H1 (cell line): ENCODE results near the gene PCBP4. TPM values are rescaled to one million over a fixed set of nuclear protein-coding genes. Genes with fewer than 3 reads are reported as not detected.

Source experiments
- CTCF ChIA-PET: fragments of 300-600 bp; sonication (Branson Sonifier 250); formaldehyde crosslinking; loops from one replicate; lab custom pipeline; 2021; ENCODE audit not compliant: partially characterized antibody; lab: Charles Lee
- POLR2A ChIA-PET: fragments of 300-600 bp; sonication (Branson Sonifier 250); formaldehyde crosslinking; loops from one replicate; lab custom pipeline; 2021; ENCODE audit warnings: inconsistent platforms; ENCODE audit not compliant: partially characterized antibody; lab: Charles Lee
- DNase-seq, 2 experiments: peaks; one replicate each; pipeline versions ENCODE4 v3.0.0 to v3.0.0-alpha.2; 2010 to 2022; ENCODE audit warnings: low spot score in 2 of 2, low read depth in 1 of 2, mixed read lengths in 1 of 2
- FAIRE-seq: peaks from 2 replicates; lab custom pipeline; 2011; peaks lifted over from hg19 to GRCh38; lab: Jason Lieb, UNC
- H2AFZ ChIP-seq: 2 replicates; pipeline ENCODE4 v1.8.1; 2012; ENCODE audit warnings: low read length, inconsistent platforms
- H2AK5ac ChIP-seq: 2 replicates; pipeline ENCODE4 v1.6.1; 2013; ENCODE audit warnings: low read depth, low read length
- H2BK120ac ChIP-seq: replicated peaks from 2 replicates; pipeline ENCODE3; 2013; ENCODE audit warnings: low read depth, low read length, inconsistent platforms
- H2BK12ac ChIP-seq: 2 replicates; pipeline ENCODE4 v1.6.1; 2013; ENCODE audit warnings: low read depth, low read length
- H2BK15ac ChIP-seq: 2 replicates; pipeline ENCODE4 v1.6.1; 2013; ENCODE audit warnings: low read length
- H2BK20ac ChIP-seq: 2 replicates; pipeline ENCODE4 v1.6.1; 2013; ENCODE audit warnings: low read length
- H2BK5ac ChIP-seq: 2 replicates; pipeline ENCODE4 v1.6.1; 2013; ENCODE audit warnings: low read depth, low read length
- H3K14ac ChIP-seq: 2 replicates; pipeline ENCODE4 v1.6.1; 2013; ENCODE audit warnings: inconsistent platforms; ENCODE audit not compliant: insufficient read length
- H3K18ac ChIP-seq: 2 replicates; pipeline ENCODE4 v1.6.1; 2013; ENCODE audit warnings: low read length; ENCODE audit errors: extremely low read depth
- H3K23ac ChIP-seq: 2 replicates; pipeline ENCODE4 v1.6.1; 2013; ENCODE audit warnings: inconsistent platforms; ENCODE audit not compliant: insufficient read length
- H3K23me2 ChIP-seq: 2 replicates; pipeline ENCODE4 v1.6.1; 2013; ENCODE audit warnings: low read depth, low read length
- H3K27ac ChIP-seq: 2 replicates; pipeline ENCODE4 v1.6.1; 2011; ENCODE audit warnings: low read depth, low read length, inconsistent platforms
- H3K27me3 ChIP-seq, 4 experiments: replicated peaks in 1 of 4; 1 replicate in 1 of 4; 2 replicates in 3 of 4; pipeline versions ENCODE4 v1.6.1 to v1.8.1; 2011 to 2013; ENCODE audit warnings: low read length in 3 of 4, mild to moderate bottlenecking in 3 of 4, inconsistent platforms in 2 of 4, mixed read lengths in 2 of 4, moderate library complexity in 1 of 4; ENCODE audit not compliant: control insufficient read depth in 3 of 4, insufficient read depth in 3 of 4; ENCODE audit errors: extremely low read depth in 1 of 4
- H3K36me3 ChIP-seq, 4 experiments: 2 replicates each; pipeline versions ENCODE4 v1.6.1 to v1.8.1; 2011 to 2013; ENCODE audit warnings: mild to moderate bottlenecking in 4 of 4, low read length in 3 of 4, moderate library complexity in 2 of 4, control low read depth in 1 of 4, inconsistent platforms in 1 of 4; ENCODE audit not compliant: insufficient read depth in 4 of 4, control insufficient read depth in 2 of 4
- H3K4ac ChIP-seq: replicated peaks from 2 replicates; pipeline ENCODE3; 2013; ENCODE audit warnings: low read length, low read depth, mixed read lengths, inconsistent platforms; ENCODE audit not compliant: insufficient read length
- H3K4me1 ChIP-seq, 4 experiments: replicated peaks in 1 of 4; 1 replicate in 1 of 4; 2 replicates in 3 of 4; pipeline versions ENCODE4 v1.6.1 to v1.8.1; 2011 to 2013; ENCODE audit warnings: low read length in 3 of 4, inconsistent platforms in 2 of 4, mixed read lengths in 1 of 4; ENCODE audit not compliant: insufficient read depth in 4 of 4, control insufficient read depth in 3 of 4
- H3K4me2 ChIP-seq, 2 experiments: 2 replicates each; pipeline versions ENCODE4 v1.6.1 to v1.8.1; 2011 to 2013; ENCODE audit warnings: low read depth in 2 of 2, low read length in 2 of 2, control low read depth in 1 of 2, inconsistent platforms in 1 of 2, mild to moderate bottlenecking in 1 of 2; ENCODE audit not compliant: insufficient read depth in 1 of 2
- H3K4me3 ChIP-seq, 4 experiments: fragments of 200-600, 300-600 bp in 1 of 4; sonication (generic), shearing (Covaris generic), sonication (Bioruptor Twin) in 1 of 4; 2 replicates each; pipeline versions ENCODE4 v1.5.1 to v1.8.1; 2011 to 2016; ENCODE audit warnings: low read length in 4 of 4, low read depth in 3 of 4, control low read depth in 2 of 4, inconsistent platforms in 2 of 4, mild to moderate bottlenecking in 2 of 4, mixed read lengths in 1 of 4, moderate library complexity in 1 of 4; ENCODE audit not compliant: insufficient read depth in 2 of 4; ENCODE audit errors: extremely low read depth in 1 of 4
- H3K56ac ChIP-seq: replicated peaks from 2 replicates; pipeline ENCODE3; 2013; ENCODE audit warnings: low read depth, mild to moderate bottlenecking, mixed read lengths, low read length, inconsistent platforms; ENCODE audit not compliant: insufficient read length
- H3K79me1 ChIP-seq: 2 replicates; pipeline ENCODE4 v1.6.1; 2013; ENCODE audit warnings: low read depth, low read length, control low read depth
- H3K79me2 ChIP-seq, 2 experiments: 2 replicates each; pipeline versions ENCODE4 v1.6.1 to v1.8.1; 2012 to 2013; ENCODE audit warnings: low read length in 2 of 2, mild to moderate bottlenecking in 2 of 2, inconsistent platforms in 1 of 2; ENCODE audit not compliant: insufficient read depth in 2 of 2, control insufficient read depth in 1 of 2
- H3K9ac ChIP-seq, 4 experiments: replicated peaks in 1 of 4; 1 replicate in 1 of 4; 2 replicates in 3 of 4; pipeline versions ENCODE4 v1.6.1 to v1.8.1; 2011 to 2013; ENCODE audit warnings: low read depth in 3 of 4, low read length in 3 of 4, control low read depth in 2 of 4, mild to moderate bottlenecking in 2 of 4, moderate library complexity in 2 of 4, inconsistent platforms in 1 of 4; ENCODE audit errors: extremely low read depth in 1 of 4
- H3K9me3 ChIP-seq, 2 experiments: 2 replicates each; pipeline versions ENCODE4 v1.6.1 to v1.8.1; 2012 to 2013; ENCODE audit warnings: mild to moderate bottlenecking in 2 of 2, moderate library complexity in 2 of 2, control low read depth in 1 of 2, inconsistent platforms in 1 of 2, low read depth in 1 of 2, low read length in 1 of 2, mixed read lengths in 1 of 2; ENCODE audit not compliant: insufficient read depth in 2 of 2
- H4K20me1 ChIP-seq, 2 experiments: replicated peaks in 1 of 2; 2 replicates each; pipeline versions ENCODE3 to v1.8.1; 2011 to 2013; ENCODE audit warnings: inconsistent platforms in 2 of 2, low read length in 2 of 2, mild to moderate bottlenecking in 1 of 2; ENCODE audit not compliant: insufficient read depth in 2 of 2, control insufficient read depth in 1 of 2
- H4K5ac ChIP-seq: 2 replicates; pipeline ENCODE4 v1.6.1; 2013; ENCODE audit warnings: low read length, low read depth, mixed read lengths, inconsistent platforms; ENCODE audit not compliant: insufficient read length
- H4K8ac ChIP-seq: 2 replicates; pipeline ENCODE4 v1.8.0; 2013; ENCODE audit warnings: mild to moderate bottlenecking, moderate library complexity, low read length, inconsistent platforms; ENCODE audit not compliant: insufficient read depth; ENCODE audit errors: extremely low read depth
- H4K91ac ChIP-seq: replicated peaks from 2 replicates; pipeline ENCODE3; 2013; ENCODE audit warnings: low read length, mixed read lengths, inconsistent platforms; ENCODE audit not compliant: insufficient read length
- EZH2 ChIP-seq: fragments of 200-600 bp; sonication (generic); IDR thresholded peaks from 2 replicates; pipeline ENCODE4 v1.7.1; 2012; ENCODE audit warnings: low read depth, mild to moderate bottlenecking, moderate library complexity, low read length, inconsistent platforms; ENCODE audit not compliant: severe bottlenecking
- GABPA ChIP-seq: IDR thresholded peaks from 2 replicates; pipeline ENCODE4 v1.6.1; 2011; ENCODE audit warnings: mild to moderate bottlenecking, low read length, moderate library complexity, borderline replicate concordance; ENCODE audit not compliant: insufficient read depth
- KDM1A ChIP-seq: fragments of 200-600, 300-600 bp; sonication (generic); IDR thresholded peaks from 2 replicates; pipeline ENCODE4 v1.7.1; 2016; ENCODE audit warnings: mild to moderate bottlenecking, low read length, borderline replicate concordance
- RBBP5 ChIP-seq: IDR thresholded peaks from 2 replicates; pipeline ENCODE4 v1.7.1; 2012; ENCODE audit warnings: low read depth, mild to moderate bottlenecking, inconsistent platforms, low read length, moderate library complexity, borderline replicate concordance
- SIN3A ChIP-seq, 2 experiments: IDR thresholded peaks in 1 of 2; conservative IDR thresholded peaks in 1 of 2; 2 replicates each; pipeline ENCODE4 v1.6.1; 2011 to 2012; ENCODE audit warnings: low read length in 2 of 2, improper control_type of control experiment in 1 of 2, low read depth in 1 of 2, mild to moderate bottlenecking in 1 of 2
- TBP ChIP-seq: IDR thresholded peaks from 2 replicates; pipeline ENCODE4 v1.6.1; 2011; ENCODE audit warnings: low read depth, low read length, improper control_type of control experiment
- WGBS, 2 experiments: shearing (Covaris generic) in 1 of 2; methylation state at CpG; one replicate each; pipeline versions ENCODE4 v1.1.6 to v1.1.7; 2013 to 2015; ENCODE audit warnings: low lambda C conversion rate in 2 of 2, mixed read lengths in 2 of 2, inconsistent platforms in 1 of 2, low coverage in 1 of 2, missing lambda C conversion rate in 1 of 2; ENCODE audit not compliant: insufficient replicate concordance in 2 of 2, insufficient coverage in 1 of 2, insufficient read length in 1 of 2; ENCODE audit errors: extremely low coverage in 1 of 2, missing lambda C conversion rate in 1 of 2; 5-methylcytosine and 5-hydroxymethylcytosine counted together
- polyA plus RNA-seq, 7 experiments: library from polyadenylated mRNA; depleted of rRNA in 3 of 7; stranded (reverse) in 5 of 7; unstranded in 2 of 7; fragments of >200 nt in 5 of 7; fragments of 200-250 nt in 2 of 7; gene quantifications; 1 replicate in 5 of 7; 2 replicates in 1 of 7; 4 replicates in 1 of 7; pipeline versions ENCODE4 v1.2.1 to v1.2.3, GENCODE V29; 2011 to 2013; ENCODE audit warnings: missing spikeins in 2 of 7, mixed read lengths in 2 of 7
- total RNA-seq: library from RNA; stranded (reverse); fragmentation: NEBNext Ultra II Directional; extraction: Animal tissue kit (Norgen Biotek cat#: 25700); gene quantifications from 2 replicates; pipeline ENCODE4 v1.2.1, GENCODE V29; 2021
- TF ChIP-seq, protein P1 (sequence below): IDR thresholded peaks from 2 replicates; pipeline ENCODE4 v1.6.1; 2011; ENCODE audit warnings: low read depth, mild to moderate bottlenecking, low read length; ENCODE audit not compliant: insufficient read depth
- TF ChIP-seq, protein P2 (sequence below): IDR thresholded peaks from 2 replicates; pipeline ENCODE4 v1.6.1; 2012; ENCODE audit warnings: inconsistent platforms

PCBP4 gene
- total and polyA plus RNA-seq, 2 of the 8 experiments (the other 6 are each of a cell fraction or from before 2014, with no cell fraction given): 16.4 to 34.1 TPM

DNA sequence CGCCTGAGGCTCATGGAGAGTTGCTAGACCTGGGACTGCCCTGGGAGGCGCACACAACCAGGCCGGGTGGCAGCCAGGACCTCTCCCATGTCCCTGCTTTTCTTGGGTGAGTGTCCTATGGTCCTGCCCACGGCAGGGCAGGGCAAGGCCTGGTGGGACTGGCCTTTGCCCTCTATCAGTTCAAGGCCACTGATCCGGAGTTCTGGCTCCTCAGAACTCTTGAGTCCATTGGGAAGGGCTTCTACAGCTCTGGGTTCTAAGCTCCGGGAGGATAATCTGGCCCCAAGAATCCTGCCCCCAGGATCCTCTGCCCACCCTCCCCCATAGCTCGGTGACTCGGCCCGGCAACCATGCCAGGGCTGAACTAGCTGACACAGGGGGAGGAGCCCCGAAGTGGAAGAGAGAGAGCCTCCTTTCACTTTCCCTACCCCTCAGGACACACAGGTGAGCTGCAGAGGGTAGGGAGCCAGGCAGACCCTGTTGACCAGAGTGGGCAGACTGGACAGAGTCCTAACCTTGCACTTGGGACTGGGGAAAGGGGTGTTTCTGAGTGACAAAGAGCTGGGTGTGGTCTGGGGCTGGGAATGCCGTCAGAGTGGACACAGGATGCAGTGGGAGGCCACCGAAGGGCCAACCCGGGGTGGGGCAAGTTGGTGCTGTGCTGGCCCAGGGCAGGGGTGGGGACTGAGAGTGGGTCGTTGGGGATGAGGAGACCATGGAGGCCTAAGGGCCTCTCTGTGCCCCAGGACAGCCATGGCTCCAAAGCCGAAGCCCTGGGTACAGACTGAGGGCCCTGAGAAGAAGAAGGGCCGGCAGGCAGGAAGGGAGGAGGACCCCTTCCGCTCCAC is 24.4 kb downstream of the PCBP4 start:
- H3K23ac ChIP-seq: no peak overlapping the region
- peaks cover 12% of the 10 kb centered on the region for H3K79me1 ChIP-seq
- peak overlapping the region; percentile 65; the same call in 1 of the 2 replicates for H2AFZ ChIP-seq
- DNase-seq (no peak), FAIRE-seq (no peak)
- peak overlapping the region; percentile 93 for H4K91ac ChIP-seq
- POLR2A ChIA-PET: interaction anchor here (0.6 to 15.7 kb wide), 9 partner anchors 11 to 443 kb away, joined by 3 to 148 read pairs (median 7); partner anchors contain the start of genes ABHD14A, ABHD14B, ACY1 and GPR62
- H2BK5ac ChIP-seq: 0 out of 2 replicates have a peak overlapping the region, but pooled peaks have one; percentile 71
- peaks cover 0 to 5% (median 4%) of the 10 kb centered on the region in 4 experiments; a peak in 3 of 8 replicates for H3K36me3 ChIP-seq
- H3K56ac ChIP-seq: peak overlapping the region; percentile 55
- H3K9ac ChIP-seq: no peak overlapping the region
- H3K79me2 ChIP-seq: peaks cover 0 to 30% of the 10 kb centered on the region in 2 experiments; a peak in 3 of 4 replicates
- H4K5ac ChIP-seq: peak overlapping the region; percentile 77
- peak overlapping the region; percentile 96 for H3K4ac ChIP-seq
- H3K18ac ChIP-seq: peak overlapping the region; percentile 83; the same call in 1 of the 2 replicates
- H4K20me1 ChIP-seq: peaks cover 3 to 16% of the 10 kb centered on the region in 2 experiments
- H3K4me1 ChIP-seq: peaks cover 2 to 13% (median 6%) of the 10 kb centered on the region in 4 experiments
- H3K4me3 ChIP-seq: peak overlapping the region in 3 of 4 experiments; percentile 36 to 52 (median 44); a peak in 5 of 8 replicates
- peaks cover 9% of the 10 kb centered on the region; the same call in 1 of the 2 replicates for H3K23me2 ChIP-seq
- no peak overlapping the region for H2BK20ac ChIP-seq
- H2BK12ac ChIP-seq: no peak overlapping the region
- peak overlapping the region; percentile 88; the same call in 1 of the 2 replicates for H2BK15ac ChIP-seq
- H3K27ac ChIP-seq: no peak overlapping the region
- peak overlapping the region; percentile 16 to 73; a peak in 3 of 4 replicates for H3K4me2 ChIP-seq
- WGBS, 2 experiments: 85% methylated on average over 15 of the region's 17 CpGs; no CpG with 5 or more reads in 1 of the 2 experiments
- CTCF ChIA-PET: interaction anchor here (0.6 to 5.1 kb wide), 19 partner anchors 10 to 238 kb away, joined by 3 to 44 read pairs (median 5); partner anchors contain the start of genes ABHD14A, ABHD14B, ACY1 and GPR62
- no peaks in the 10 kb centered on the region for H3K9me3 ChIP-seq
- H3K14ac ChIP-seq: no peak overlapping the region
- H3K27me3 ChIP-seq: peaks cover 0 to 10% (median 4%) of the 10 kb centered on the region in 4 experiments; a peak in 4 of 7 replicates
- H4K8ac ChIP-seq: peak overlapping the region; percentile 88
- H2AK5ac ChIP-seq: no peak overlapping the region
- H2BK120ac ChIP-seq: peak overlapping the region; percentile 59
- TF ChIP-seq, protein P1, sequence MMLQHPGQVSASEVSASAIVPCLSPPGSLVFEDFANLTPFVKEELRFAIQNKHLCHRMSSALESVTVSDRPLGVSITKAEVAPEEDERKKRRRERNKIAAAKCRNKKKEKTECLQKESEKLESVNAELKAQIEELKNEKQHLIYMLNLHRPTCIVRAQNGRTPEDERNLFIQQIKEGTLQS: no peak
- TF ChIP-seq, protein P2, sequence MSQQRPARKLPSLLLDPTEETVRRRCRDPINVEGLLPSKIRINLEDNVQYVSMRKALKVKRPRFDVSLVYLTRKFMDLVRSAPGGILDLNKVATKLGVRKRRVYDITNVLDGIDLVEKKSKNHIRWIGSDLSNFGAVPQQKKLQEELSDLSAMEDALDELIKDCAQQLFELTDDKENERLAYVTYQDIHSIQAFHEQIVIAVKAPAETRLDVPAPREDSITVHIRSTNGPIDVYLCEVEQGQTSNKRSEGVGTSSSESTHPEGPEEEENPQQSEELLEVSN: no peak
- no peak for TF ChIP-seq RBBP5
- TF ChIP-seq GABPA: no peak
- TF ChIP-seq TBP: no peak
- TF ChIP-seq EZH2: no peak
- no peak for TF ChIP-seq KDM1A
- no peak for TF ChIP-seq SIN3A (conservative IDR thresholded peaks at IDR 0.05 in 1 of 2, IDR thresholded peaks at IDR 0.05 in 1 of 2; ENCODE audit: low read depth in 1 of 2, low read length in 2 of 2)
